HG03039 (cell line): ENCODE data around the gene RSKR.
"Not testable (repeated sequence)": the region's sequence is repeated elsewhere in the genome, so short reads cannot be mapped to it uniquely, and the experiment has no call there.

Source experiments
- ATAC-seq: cut with Tn5 transposase; IDR thresholded peaks from one replicate; pipeline ENCODE4 v1.9.1; 2021; ENCODE audit warnings: mild to moderate bottlenecking, moderate library complexity; ENCODE audit not compliant: unreplicated experiment

Gene RSKR

GRCh38 chr17:28579526-28579925 lies 34.5 kb downstream of the RSKR start:
- no peak for ATAC-seq

- ATAC-seq = no peak
Observed at GRCh38 chr17:28578246-28579195, 35.5 kb downstream of the RSKR start.

- no peak for ATAC-seq
Observed at GRCh38 chr17:28577466-28577824, 36.5 kb downstream of the RSKR start.

GRCh38 chr17:28576758-28577465 lies 37.1 kb downstream of the RSKR start, which contains the start of gene ALDOC:
Gene ALDOC (minus strand): TSS chr17:28576895. CDS start chr17:28575532, 1,363 bp downstream.
- peak; percentile 81 for ATAC-seq

- not testable (repeated sequence) for ATAC-seq
Observed at GRCh38 chr17:28576016-28576415, 38.0 kb downstream of the RSKR start.

GRCh38 chr17:28575126-28575795 lies 38.7 kb downstream of the RSKR start:
- no peak for ATAC-seq

GRCh38 chr17:28574526-28574925 lies 39.5 kb downstream of the RSKR start:
- no peak for ATAC-seq

- no peak for ATAC-seq
Observed at GRCh38 chr17:28573966-28574480, 40.0 kb downstream of the RSKR start.

- no peak for ATAC-seq
Observed at GRCh38 chr17:28573521-28573920, 40.5 kb downstream of the RSKR start.

GRCh38 chr17:28573040-28573380 lies 41.0 kb downstream of the RSKR start:
- ATAC-seq = no peak

GRCh38 chr17:28572259-28573039 lies 41.5 kb downstream of the RSKR start:
- ATAC-seq = no peak

- ATAC-seq = peak; percentile 81
Observed at GRCh38 chr17:28571361-28572122, 42.4 kb downstream of the RSKR start, which contains the start of gene PIGS. Gene PIGS (minus strand): TSS chr17:28571524. CDS start chr17:28571496, 28 bp downstream.

GRCh38 chr17:28570716-28571360 lies 43.1 kb downstream of the RSKR start:
- ATAC-seq = peak; percentile 21

- ATAC-seq = no peak
Observed at GRCh38 chr17:28569446-28569845, 44.5 kb downstream of the RSKR start.

- no peak for ATAC-seq
Observed at GRCh38 chr17:28567604-28568003, 46.4 kb downstream of the RSKR start.

- no peak for ATAC-seq
Observed at GRCh38 chr17:28563475-28563874, 50.5 kb downstream of the RSKR start.
